Brain microvascular endothelial cell (primary cell): ENCODE data around the gene ZNF730.
"Not testable (repeated sequence)": the region's sequence is repeated elsewhere in the genome, so short reads cannot be mapped to it uniquely, and the experiment has no call there.

Source experiments
- DNase-seq: peaks from one replicate; pipeline ENCODE4 v3.0.0-alpha.2; 2020
- H3K27ac ChIP-seq: fragments of 250-450 bp; sonication (Bioruptor Pico); 2 replicates; pipeline ENCODE4 v1.5.1; 2020; ENCODE audit warnings: mild to moderate bottlenecking, moderate library complexity
- H3K27me3 ChIP-seq: fragments of 250-450 bp; sonication (Bioruptor Pico); replicated peaks from 2 replicates; pipeline ENCODE4 v1.5.1; 2020; ENCODE audit warnings: mild to moderate bottlenecking
- H3K36me3 ChIP-seq: fragments of 250-450 bp; sonication (Bioruptor Pico); replicated peaks from 2 replicates; pipeline ENCODE4 v1.5.1; 2020; ENCODE audit warnings: mild to moderate bottlenecking
- H3K4me3 ChIP-seq: 2 replicates; pipeline ENCODE4 v1.5.1; 2011; ENCODE audit warnings: low read depth, mild to moderate bottlenecking, control low read depth, low read length, moderate library complexity
- in situ Hi-C: cut with HindIII; loops from 2 replicates; pipeline ENCODE4 v1.10.0; 2017; ENCODE audit warnings: low sequenced_read_pairs, low pct_ligation_motif_present
- TF ChIP-seq, protein P1 (sequence below): IDR thresholded peaks from 2 replicates; pipeline ENCODE4 v1.5.1; 2011; ENCODE audit warnings: low read depth, mild to moderate bottlenecking, moderate library complexity, low read length, control low read depth, inconsistent platforms; ENCODE audit errors: missing control alignments

The ZNF730 gene

DNA sequence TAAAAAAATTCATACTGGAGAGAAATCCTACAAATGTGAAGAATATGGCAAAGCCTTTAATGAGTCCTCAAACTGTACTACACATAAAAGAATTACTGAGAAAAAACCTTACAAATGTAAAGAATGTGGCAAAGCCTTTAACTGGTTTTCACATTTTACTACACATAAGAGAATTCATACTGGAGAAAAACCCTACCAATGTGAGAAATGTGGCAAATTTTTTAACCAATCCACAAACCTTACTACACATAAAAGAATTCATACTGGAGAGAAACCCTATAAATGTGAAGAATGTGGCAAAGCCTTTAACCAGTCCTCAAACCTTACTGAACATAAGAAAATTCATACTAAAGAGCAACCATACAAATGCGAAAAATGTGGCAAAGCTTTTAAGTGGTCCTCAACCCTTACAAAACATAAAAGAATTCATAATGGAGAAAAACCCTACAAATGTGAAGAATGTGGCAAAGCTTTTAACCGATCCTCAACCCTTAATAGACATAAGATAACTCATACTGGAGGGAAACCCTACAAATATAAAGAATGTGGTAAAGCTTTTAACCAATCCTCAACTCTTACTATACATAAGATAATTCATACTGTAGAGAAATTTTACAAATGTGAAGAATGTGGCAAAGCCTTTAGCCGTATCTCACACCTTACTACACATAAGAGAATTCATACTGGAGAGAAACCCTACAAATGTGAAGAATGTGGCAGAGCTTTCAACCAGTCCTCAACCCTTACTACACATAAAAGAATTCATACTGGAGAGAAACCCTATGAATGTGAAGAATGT is 29.0 kb downstream of the ZNF730 start:
- in situ Hi-C loops: no loop called here
- no peak for DNase-seq
- no peak overlapping the region for H3K27ac ChIP-seq
- no peaks in the 10 kb centered on the region for H3K36me3 ChIP-seq
- no peak overlapping the region for H3K4me3 ChIP-seq
- H3K27me3 ChIP-seq: no peaks in the 10 kb centered on the region
- TF ChIP-seq, protein P1, sequence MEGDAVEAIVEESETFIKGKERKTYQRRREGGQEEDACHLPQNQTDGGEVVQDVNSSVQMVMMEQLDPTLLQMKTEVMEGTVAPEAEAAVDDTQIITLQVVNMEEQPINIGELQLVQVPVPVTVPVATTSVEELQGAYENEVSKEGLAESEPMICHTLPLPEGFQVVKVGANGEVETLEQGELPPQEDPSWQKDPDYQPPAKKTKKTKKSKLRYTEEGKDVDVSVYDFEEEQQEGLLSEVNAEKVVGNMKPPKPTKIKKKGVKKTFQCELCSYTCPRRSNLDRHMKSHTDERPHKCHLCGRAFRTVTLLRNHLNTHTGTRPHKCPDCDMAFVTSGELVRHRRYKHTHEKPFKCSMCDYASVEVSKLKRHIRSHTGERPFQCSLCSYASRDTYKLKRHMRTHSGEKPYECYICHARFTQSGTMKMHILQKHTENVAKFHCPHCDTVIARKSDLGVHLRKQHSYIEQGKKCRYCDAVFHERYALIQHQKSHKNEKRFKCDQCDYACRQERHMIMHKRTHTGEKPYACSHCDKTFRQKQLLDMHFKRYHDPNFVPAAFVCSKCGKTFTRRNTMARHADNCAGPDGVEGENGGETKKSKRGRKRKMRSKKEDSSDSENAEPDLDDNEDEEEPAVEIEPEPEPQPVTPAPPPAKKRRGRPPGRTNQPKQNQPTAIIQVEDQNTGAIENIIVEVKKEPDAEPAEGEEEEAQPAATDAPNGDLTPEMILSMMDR: no peak

DNA sequence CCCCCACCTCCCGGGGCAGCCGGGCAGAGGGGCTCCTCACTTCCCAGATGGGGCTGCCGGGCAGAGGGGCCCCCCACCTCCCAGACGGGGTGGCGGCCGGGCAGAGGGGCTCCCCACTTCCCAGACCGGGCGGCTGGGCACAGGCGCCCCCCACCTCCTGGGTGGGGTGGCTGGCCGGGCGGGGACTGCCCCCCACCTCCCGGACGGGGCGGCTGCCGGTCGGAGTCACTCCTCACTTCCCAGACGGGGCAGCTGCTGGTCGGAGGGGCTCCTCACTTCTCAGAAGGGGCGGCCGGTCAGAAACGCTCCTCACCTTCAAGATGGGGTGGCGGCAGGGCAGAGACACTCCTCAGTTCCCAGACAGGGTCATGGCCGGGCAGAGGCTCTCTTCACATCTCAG is 43.9 kb downstream of the ZNF730 start:
- TF ChIP-seq, protein P1: no peak
- Histone ChIP-seq H3K36me3 (no peaks in the 10 kb centered on the region), H3K27ac (no peak overlapping the region), H3K4me3 (no peak overlapping the region), H3K27me3 (no peaks in the 10 kb centered on the region)
- in situ Hi-C loops: no loop called here
- DNase-seq: no peak

DNA sequence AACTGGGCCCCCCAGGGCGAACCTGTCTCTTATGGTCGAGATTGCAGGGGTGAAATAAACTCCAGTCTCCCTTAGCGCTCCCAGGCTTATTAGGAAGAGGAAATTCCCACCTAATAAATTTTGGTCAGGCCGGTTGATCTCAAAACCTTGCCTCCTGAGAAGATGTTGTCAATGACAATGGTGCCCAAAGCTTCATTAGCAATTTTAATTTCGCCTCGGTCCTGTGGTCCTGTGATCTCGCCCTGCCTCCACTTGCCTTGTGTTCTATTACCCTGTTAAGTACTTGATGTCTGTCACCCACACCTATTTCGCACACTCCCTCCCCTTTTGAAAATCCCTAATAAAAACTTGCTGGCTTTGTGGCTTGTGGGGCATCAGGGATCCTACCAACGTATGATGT is 51.5 kb downstream of the ZNF730 start:
- DNase-seq: not testable (repeated sequence)

DNA sequence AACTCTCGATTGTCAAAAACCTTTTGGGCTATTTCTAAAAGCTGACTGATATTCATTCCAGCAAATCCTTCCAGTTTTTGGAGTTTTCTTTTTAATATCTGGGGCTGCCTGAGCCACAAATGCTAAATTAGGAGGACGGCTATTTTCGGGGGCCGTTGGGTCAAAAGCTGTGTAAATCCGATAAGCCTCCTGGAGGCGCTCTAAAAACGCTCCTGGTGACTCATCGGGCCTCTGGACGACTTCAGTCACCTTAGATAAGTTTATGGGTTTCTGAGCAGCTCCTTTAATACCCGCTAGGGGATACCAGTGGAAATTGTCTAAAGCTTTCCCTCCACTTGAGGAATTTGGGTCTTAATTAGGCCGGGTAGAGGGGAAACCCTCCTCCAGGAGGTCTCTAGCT is 66.4 kb downstream of the ZNF730 start:
- TF ChIP-seq, protein P1: no peak
- no peak for DNase-seq

More for the DNA sequence above, 51.5 kb downstream of the ZNF730 start:
- H3K36me3 ChIP-seq, H3K27me3 ChIP-seq, in situ Hi-C loops, H3K27ac ChIP-seq, H3K4me3 ChIP-seq: not testable (repeated sequence)

DNA sequence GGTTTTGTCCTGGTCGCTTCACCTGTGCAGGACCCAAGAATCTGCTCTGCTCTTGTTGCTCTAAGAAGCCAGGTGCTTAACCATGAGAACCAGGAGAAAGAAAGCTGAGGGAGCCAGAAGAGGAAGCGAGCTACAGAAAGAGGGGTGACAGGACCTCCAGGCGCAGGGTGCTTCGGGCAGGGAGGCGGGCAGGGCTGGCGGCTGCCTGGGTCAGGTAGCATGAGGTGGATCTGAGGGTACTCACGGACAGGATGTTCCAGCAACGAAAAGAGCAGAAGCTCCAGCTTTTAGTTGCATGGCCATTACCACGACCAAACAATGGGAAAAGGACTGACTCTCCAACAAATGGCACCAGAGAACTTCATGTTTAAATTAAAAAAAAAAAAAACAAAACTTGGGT is 73.5 kb downstream of the ZNF730 start:
- H3K27ac ChIP-seq: no peak overlapping the region
- no peaks in the 10 kb centered on the region for H3K36me3 ChIP-seq
- H3K27me3 ChIP-seq: no peaks in the 10 kb centered on the region
- DNase-seq: no peak
- TF ChIP-seq, protein P1: no peak
- H3K4me3 ChIP-seq: no peak overlapping the region
- in situ Hi-C loops: no loop called here

More for the DNA sequence above, 66.4 kb downstream of the ZNF730 start:
- no peak overlapping the region for H3K27ac ChIP-seq
- H3K4me3 ChIP-seq: no peak overlapping the region
- no peaks in the 10 kb centered on the region for H3K27me3 ChIP-seq
- in situ Hi-C loops: no loop called here
- no peaks in the 10 kb centered on the region for H3K36me3 ChIP-seq
